HG02885 (cell line): ENCODE results near the gene NDUFC2.
"Not testable (repeated sequence)": the region's sequence is repeated elsewhere in the genome, so short reads cannot be mapped to it uniquely, and the experiment has no call there.

Experiments used
- ATAC-seq: cut with Tn5 transposase; IDR thresholded peaks from one replicate; pipeline ENCODE4 v1.9.1; 2021; ENCODE audit warnings: mild to moderate bottlenecking; ENCODE audit not compliant: unreplicated experiment, poor library complexity

NDUFC2 gene

DNA sequence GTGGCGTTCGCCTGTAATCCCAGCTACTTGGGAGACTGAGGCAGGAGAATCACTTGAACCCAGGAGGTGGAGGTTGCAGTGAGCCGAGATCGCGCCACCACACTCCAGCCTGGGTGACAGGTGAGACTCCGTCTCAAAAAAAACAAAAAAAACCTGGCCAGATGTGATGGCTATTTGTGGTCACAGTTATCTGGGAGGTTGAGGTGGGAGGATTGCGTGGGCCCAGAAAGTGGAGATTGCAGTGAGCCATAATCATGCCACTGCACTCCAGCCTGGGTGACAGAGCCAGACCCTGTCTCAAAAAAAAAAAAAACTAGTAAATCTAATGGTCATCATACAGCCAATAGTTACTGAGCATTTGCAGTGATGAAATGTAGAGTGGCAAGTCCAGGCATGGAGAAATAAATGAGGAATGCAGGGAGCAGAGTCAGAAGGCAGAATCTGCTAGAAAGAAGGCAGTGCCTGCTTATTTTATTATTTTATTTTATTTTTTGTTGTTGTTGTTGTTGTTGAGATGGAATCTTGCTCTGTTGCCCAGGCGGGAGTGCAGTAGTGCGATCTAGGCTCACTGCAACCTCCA is 19.8 kb downstream of the NDUFC2 start:
- ATAC-seq: not testable (repeated sequence)

DNA sequence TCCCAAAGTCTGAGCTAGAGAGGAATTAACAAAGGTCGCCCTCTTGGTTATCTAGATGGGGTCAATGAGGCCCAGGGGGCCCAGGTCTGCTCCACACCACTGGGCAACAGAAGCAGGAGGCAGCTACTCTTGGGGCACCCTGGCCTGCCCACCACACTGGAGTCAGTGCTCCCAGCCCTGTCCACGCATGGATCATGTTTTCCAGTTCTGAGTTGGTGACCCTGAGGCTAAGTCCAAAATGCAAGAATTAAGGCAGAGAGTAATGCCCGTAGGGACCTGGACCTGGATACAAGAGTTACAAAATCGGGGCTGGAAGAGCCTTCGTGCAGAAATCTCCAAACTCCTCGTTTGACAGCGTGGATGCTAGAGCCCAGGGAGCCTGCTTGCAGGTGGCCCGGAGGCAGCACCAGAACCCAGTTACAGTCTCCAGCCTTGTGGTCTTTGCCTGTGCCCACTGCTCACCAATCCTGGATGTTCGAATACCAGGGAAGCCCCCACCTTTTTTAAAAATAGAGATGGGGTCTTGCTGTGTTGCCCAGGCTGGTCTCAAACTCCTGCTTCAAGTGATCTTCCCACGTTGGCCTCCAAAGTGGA is 22.1 kb downstream of the NDUFC2 start:
- no peak for ATAC-seq

GRCh38 chr11:78056093-78056492 is 23.6 kb downstream of the NDUFC2 start:
- ATAC-seq: no peak

- ATAC-seq: no peak
These were observed 24.7 kb downstream of the NDUFC2 start for GRCh38 chr11:78054971-78055370.

DNA sequence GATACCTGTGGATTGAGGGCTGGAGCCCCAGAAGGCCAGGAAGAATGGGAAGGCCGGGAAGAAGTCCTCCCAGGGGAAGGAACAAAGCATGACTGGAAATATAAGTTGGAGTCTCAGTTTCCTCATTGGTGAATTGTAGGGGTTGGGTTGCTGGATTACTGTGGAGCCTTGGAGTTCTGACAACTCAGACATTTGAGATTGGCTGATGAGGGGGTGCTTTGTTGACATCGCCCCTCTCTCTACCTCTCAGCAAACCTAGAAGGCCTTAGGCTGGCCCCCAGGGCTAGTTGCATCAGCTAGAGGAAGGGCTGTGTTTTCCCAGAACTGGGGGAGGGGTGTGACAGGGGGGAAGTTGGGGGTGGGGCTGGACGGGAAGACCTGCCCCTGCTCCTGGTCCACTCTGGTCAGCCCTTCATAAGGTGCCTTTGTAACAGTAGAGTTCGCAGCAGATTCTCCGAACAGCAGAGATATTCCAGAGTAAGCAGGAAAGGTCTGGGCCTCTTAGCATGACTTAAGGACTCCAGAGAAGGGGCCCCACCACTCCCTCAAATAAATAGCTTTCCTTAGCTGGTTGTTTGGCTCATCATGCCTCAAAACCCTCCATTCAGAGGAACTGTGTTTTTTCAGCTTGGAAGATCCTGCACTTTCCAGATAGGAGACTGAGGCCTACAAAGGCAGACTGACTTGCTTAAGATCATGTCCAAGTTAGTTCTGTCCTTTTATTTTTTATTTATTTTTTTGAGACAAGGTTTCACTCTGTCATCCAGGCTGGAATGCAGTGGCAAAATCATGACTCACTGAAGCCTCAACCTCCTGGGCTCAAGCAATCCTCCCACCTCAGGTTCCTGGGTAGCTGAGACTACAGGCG is 28.5 kb downstream of the NDUFC2 start:
- ATAC-seq: no peak

- ATAC-seq: no peak
These were observed 30.3 kb downstream of the NDUFC2 start for GRCh38 chr11:78049348-78049747.

DNA sequence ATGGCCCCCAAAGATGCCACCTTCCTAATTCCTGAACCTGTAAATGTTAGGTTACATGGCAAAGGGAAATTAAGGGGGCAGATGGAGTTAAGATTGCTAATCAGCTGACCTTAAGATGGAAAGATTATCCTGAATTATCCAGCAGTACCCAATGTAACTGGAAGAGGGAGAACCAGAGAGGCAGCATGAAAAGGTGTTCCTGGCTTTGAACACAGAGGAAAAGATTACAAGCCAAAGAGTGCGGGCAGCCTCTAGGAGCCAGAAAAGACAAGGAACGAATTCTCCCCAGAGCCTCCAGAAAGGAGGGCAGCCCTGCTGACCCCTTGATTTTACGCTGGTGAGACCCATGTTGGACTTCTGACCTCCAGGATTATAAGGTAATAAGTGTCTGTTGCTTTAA is 31.1 kb downstream of the NDUFC2 start:
- no peak for ATAC-seq

- no peak for ATAC-seq
These were observed 33.2 kb downstream of the NDUFC2 start for GRCh38 chr11:78046486-78046854.

GRCh38 chr11:78045851-78046485 is 33.7 kb downstream of the NDUFC2 start:
- ATAC-seq: peak; percentile 72

DNA sequence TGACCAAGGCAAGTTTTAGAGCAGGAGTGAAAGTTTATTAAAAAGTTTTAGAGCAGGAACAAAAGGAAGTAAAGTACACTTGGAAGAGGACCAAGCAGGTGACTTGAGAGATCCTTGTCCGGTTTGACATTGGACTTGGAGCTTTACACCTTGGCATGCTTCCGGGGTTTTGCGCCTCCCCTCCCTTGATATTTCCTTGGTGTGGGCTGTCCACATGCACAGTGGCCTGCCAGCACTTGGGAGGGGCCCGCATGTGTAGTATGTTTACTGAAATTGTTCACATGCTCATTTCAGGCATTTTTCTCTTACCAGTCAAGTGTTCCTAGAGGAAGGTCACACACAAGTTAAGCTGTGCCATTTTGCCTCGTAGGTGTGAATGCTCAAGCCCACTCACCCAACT is 35.0 kb downstream of the NDUFC2 start:
- ATAC-seq: no peak

DNA sequence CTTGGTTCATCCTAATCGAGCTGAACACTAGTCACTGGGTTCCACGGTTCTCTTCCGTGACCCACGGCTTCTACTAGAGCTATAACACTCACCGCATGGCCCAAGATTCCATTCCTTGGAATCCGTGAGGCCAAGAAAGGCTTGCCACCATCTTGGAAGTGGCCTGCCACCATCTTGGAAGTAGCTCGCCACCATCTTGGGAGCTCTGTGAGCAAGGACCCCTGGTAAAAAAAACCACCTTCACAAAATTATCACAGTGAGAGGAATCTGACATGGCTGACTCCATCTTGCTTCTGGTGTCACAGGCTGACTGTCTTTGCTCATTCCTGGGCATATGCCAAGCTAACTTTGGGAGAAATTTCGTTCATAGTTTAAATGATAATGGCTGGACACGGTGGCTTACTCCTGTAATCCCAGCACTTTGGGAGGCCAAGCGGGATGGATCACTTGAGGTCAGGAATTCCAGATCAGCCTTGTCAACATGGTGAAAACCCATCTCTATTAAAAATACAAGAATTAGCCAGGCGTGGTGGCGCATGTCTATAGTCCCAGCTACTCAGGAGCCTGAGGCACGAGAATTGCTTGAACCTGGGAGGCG is 37.7 kb downstream of the NDUFC2 start:
- ATAC-seq: no peak

GRCh38 chr11:78041380-78041719 is 38.3 kb downstream of the NDUFC2 start:
- ATAC-seq: not testable (repeated sequence)

DNA sequence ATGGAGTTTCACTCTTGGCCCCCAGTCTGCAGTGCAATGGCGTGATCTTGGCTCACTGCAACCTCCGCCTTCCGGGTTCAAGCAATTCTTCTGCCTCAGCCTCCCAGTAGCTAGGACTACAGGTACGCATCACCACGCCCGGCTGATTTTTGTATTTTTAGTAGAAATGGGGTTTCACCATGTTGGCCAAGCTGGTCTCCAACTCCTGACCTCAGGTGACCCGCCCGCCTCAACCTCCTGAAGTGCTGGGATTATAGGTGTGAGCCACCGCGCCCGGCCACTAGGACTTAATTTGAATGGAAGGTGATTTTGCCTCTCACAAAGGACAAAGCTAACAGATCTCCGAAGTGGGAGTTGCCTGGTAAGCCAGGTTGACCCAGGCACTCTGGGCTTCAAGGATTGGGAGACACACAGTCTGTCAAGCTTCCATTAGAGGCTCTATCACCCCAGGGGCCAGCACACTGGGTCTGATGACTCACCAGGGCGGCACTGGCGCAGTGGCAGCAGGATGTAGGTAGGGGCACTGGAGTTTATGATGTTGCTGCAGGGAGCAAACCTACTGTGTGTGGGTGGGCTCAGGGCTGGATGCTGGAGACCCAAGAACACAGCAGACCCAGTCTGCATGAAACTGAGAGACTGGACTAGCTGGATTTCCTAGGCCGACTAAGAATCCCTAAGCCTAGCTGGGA is 38.8 kb downstream of the NDUFC2 start:
- ATAC-seq: no peak

- peak; percentile 44 for ATAC-seq
These were observed 39.6 kb downstream of the NDUFC2 start for GRCh38 chr11:78039919-78040671.

DNA sequence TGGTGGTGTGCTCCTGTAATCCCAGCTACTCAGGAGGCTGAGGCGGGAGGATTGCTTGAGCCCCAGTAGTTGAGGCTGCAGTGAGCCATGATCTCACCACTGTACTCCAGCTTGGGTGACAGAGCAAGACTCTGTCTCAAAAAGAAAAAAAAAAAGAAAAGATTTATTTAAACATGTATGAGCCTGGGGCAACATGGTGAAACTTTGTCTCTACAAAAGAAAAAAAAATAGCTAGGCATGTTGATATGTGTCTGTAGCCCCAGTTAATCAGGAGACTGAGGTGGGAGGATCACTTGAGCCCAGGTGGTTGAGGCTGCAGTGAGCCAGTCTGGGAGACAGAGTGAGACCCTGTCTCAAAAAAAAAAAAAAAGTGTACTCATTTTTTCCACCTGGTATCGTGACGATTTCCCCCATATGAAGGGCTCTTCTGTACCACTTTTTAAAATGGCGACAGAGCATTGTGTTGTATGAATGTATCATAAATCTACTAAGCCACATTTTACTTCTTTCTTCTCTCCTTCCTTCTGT is 40.2 kb downstream of the NDUFC2 start:
- no peak for ATAC-seq

- ATAC-seq: no peak
These were observed 40.9 kb downstream of the NDUFC2 start for GRCh38 chr11:78038697-78039313.

DNA sequence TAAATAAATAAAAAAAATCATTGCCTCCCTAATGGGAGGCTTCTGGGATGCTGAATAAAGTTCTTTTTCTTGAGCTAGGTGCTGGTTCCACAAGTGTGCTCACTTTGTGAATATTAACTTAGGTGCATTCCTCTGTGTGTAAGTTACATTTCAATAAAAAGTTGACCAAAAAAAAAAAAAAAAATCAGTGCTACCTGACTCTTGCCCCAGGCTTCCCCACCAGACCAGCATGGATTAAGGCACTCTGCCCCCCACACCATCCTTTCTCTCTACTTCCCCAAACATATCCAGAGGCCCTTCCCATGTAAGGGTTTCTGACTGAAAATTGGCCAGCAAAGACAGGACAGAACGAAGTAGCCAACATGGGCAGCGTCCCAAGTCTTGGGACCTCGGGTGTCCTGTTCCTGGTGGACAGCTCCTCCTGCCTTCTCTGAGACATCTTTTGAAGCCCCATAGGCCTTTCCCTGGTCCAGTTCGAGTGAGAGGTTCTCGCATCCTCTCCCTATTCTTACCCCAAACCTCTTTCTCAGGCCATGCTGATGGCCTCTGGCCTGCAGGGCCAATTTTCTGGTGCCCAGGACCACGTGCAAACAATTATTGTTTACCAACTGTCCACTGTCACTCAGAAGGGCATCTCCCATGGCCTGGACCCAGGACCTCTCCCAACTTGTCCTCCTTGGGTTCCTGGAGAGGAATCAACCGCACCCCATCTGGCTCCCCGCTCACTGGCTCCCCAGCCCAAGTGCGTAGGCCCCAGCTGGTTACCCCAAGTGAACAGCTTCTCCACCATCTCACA is 41.6 kb downstream of the NDUFC2 start:
- ATAC-seq: no peak

DNA sequence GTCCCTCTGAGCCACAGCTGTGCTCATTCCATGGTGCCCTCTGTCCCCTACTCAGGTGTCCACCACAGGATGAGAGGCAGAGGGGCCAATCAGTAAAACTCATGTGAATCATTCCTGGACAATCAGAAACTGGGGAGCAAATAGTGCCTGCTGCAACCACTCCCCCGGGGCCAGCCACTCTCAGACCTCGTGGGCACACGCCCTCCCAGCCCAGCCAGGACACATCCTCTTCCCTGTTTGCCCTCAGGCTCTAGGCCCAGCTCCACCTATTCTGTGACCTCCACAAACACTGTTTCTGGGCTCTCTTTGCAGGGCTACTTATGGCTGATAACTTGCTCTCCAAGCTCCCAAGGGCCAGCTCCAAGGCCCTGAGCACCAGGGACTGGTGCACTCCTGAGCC is 42.6 kb downstream of the NDUFC2 start:
- no peak for ATAC-seq
